Prostate gland (tissue), 2 donors: ENCODE data around the gene SMG6.

Experiments
- POLR2A ChIP-seq: fragments of 450-650 bp; IDR thresholded peaks from one replicate; pipeline ENCODE4 v1.6.1; 2016; ENCODE audit warnings: antibody characterized with exemption, mild to moderate bottlenecking
- TF ChIP-seq, protein P1 (sequence below), 4 experiments: fragments of 200-600 bp in 2 of 4; fragments of 450-650 bp in 2 of 4; sonication (generic) in 2 of 4; IDR thresholded peaks; 1 replicate in 3 of 4; 2 replicates in 1 of 4; pipeline ENCODE4 v1.5.1; 2016 to 2019; ENCODE audit warnings: antibody characterized with exemption in 4 of 4, mild to moderate bottlenecking in 2 of 4, moderate library complexity in 2 of 4

GRCh38 chr17:2064520-2064971 is 239.0 kb downstream of the SMG6 start:
- TF ChIP-seq, protein P1, sequence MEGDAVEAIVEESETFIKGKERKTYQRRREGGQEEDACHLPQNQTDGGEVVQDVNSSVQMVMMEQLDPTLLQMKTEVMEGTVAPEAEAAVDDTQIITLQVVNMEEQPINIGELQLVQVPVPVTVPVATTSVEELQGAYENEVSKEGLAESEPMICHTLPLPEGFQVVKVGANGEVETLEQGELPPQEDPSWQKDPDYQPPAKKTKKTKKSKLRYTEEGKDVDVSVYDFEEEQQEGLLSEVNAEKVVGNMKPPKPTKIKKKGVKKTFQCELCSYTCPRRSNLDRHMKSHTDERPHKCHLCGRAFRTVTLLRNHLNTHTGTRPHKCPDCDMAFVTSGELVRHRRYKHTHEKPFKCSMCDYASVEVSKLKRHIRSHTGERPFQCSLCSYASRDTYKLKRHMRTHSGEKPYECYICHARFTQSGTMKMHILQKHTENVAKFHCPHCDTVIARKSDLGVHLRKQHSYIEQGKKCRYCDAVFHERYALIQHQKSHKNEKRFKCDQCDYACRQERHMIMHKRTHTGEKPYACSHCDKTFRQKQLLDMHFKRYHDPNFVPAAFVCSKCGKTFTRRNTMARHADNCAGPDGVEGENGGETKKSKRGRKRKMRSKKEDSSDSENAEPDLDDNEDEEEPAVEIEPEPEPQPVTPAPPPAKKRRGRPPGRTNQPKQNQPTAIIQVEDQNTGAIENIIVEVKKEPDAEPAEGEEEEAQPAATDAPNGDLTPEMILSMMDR (IDR thresholded peaks at IDR 0.05), result no peak
- TF ChIP-seq POLR2A, result no peak
